Common myeloid progenitor, CD34-positive (primary cell): ENCODE measurements around the gene FAM107B.
A peak's percentile ranks its signal among the peaks of the same experiment; 100 is the strongest.
"Not testable (repeated sequence)": the region's sequence is repeated elsewhere in the genome, so short reads cannot be mapped to it uniquely, and the experiment has no call there.

Source experiments
- CTCF ChIA-PET: fragments of 350-600 bp; sonication (Branson Sonifier 250); formaldehyde crosslinking; loops from one replicate; lab custom pipeline; 2021; ENCODE audit warnings: antibody characterized with exemption; lab: Charles Lee
- POLR2A ChIA-PET: fragments of 350-600 bp; sonication (Branson Sonifier 250); formaldehyde crosslinking; loops from one replicate; lab custom pipeline; 2021; ENCODE audit warnings: antibody characterized with exemption; lab: Charles Lee
- DNase-seq, 3 donors: peaks; one replicate each; pipeline versions ENCODE4 v3.0.0 to v3.0.0-alpha.2; 2013
- H3K27ac ChIP-seq, 2 experiments: 1 replicate in 1 of 2; 2 replicates in 1 of 2; pipeline ENCODE4 v1.7.0; 2013; ENCODE audit warnings: inconsistent platforms in 2 of 2, low read length in 2 of 2, mild to moderate bottlenecking in 2 of 2, low read depth in 1 of 2, moderate library complexity in 1 of 2; ENCODE audit not compliant: severe bottlenecking in 2 of 2, insufficient read depth in 1 of 2, poor library complexity in 1 of 2
- H3K27me3 ChIP-seq, 5 experiments: replicated peaks in 2 of 5; 1 replicate in 3 of 5; 2 replicates in 2 of 5; pipeline versions ENCODE4 v1.6.1 to v1.7.0; 2013; ENCODE audit warnings: low read length in 4 of 5, mild to moderate bottlenecking in 2 of 5, moderate library complexity in 2 of 5, inconsistent platforms in 1 of 5; ENCODE audit not compliant: insufficient read depth in 5 of 5, control insufficient read depth in 4 of 5
- H3K36me3 ChIP-seq, 4 experiments: 1 replicate in 2 of 4; 2 replicates in 2 of 4; pipeline versions ENCODE4 v1.6.1 to v1.7.0; 2013; ENCODE audit warnings: low read length in 3 of 4, control low read depth in 1 of 4, mild to moderate bottlenecking in 1 of 4; ENCODE audit not compliant: control insufficient read depth in 4 of 4, insufficient read depth in 4 of 4
- H3K4me1 ChIP-seq, 4 experiments: 1 replicate in 3 of 4; 2 replicates in 1 of 4; pipeline versions ENCODE4 v1.6.1 to v1.7.1; 2013; ENCODE audit warnings: low read length in 3 of 4, mild to moderate bottlenecking in 3 of 4, control low read depth in 1 of 4, inconsistent platforms in 1 of 4, moderate library complexity in 1 of 4; ENCODE audit not compliant: control insufficient read depth in 4 of 4, insufficient read depth in 4 of 4; ENCODE audit errors: control extremely low read depth in 1 of 4
- H3K4me3 ChIP-seq, 7 experiments: 1 replicate in 4 of 7; 2 replicates in 3 of 7; pipeline versions ENCODE4 v1.5.1 to v1.7.0; 2013; ENCODE audit warnings: mild to moderate bottlenecking in 7 of 7, low read length in 6 of 7, moderate library complexity in 6 of 7, inconsistent platforms in 2 of 7, low read depth in 2 of 7, control low read depth in 1 of 7; ENCODE audit not compliant: insufficient read depth in 4 of 7, control insufficient read depth in 1 of 7; ENCODE audit errors: extremely low read depth in 1 of 7
- H3K9me3 ChIP-seq, 5 experiments: 1 replicate in 4 of 5; 2 replicates in 1 of 5; pipeline versions ENCODE4 v1.6.1 to v1.7.1; 2013; ENCODE audit warnings: low read length in 4 of 5, mild to moderate bottlenecking in 2 of 5, inconsistent platforms in 1 of 5, low read depth in 1 of 5, moderate library complexity in 1 of 5; ENCODE audit not compliant: control insufficient read depth in 4 of 5, insufficient read depth in 2 of 5; ENCODE audit errors: control extremely low read depth in 1 of 5
- WGBS: methylation state at CpG from one replicate; pipeline ENCODE4 v1.1.5; 2013; ENCODE audit not compliant: insufficient coverage; 5-methylcytosine and 5-hydroxymethylcytosine counted together

Gene FAM107B

DNA sequence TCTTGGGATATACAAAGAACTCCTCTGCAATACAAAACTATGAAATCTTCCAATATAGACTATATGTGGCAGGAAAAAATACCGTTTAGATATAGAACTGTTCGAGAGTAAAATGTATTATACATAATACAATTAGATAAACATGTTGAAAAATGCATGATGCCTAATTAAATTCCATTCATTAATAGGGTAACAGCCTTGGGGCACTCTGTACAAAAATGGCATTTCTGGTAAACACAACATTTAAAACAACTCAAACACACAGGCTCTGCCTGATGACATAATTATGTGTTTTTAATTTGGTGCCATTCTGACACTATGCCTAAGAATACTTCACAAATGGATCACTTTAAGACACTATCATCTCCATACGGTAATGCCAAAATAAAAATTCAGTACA is 180.9 kb downstream of the FAM107B start:
- 100% methylated on average over 1 of the region's 3 CpGs for WGBS

GRCh38 chr10:14592566-14592965 is 182.1 kb downstream of the FAM107B start:
- Histone ChIP-seq H3K27me3 (no peaks in the 10 kb centered on the region), H3K36me3 (peaks cover 0 to 17% (median 0%) of the 10 kb centered on the region in 4 experiments), H3K4me3 (no peak overlapping the region), H3K9me3 (no peaks in the 10 kb centered on the region), H3K27ac (no peak overlapping the region), H3K4me1 (peaks cover 6 to 11% (median 11%) of the 10 kb centered on the region in 4 experiments)
- ChIA-PET CTCF (no interaction called here), POLR2A (no interaction called here)
- WGBS, result 99% methylated on average over 5 of the region's 6 CpGs
- DNase-seq, result no peak

More for the DNA sequence above, 180.9 kb downstream of the FAM107B start:
- Histone ChIP-seq H3K9me3 (no peaks in the 10 kb centered on the region), H3K4me3 (no peak overlapping the region), H3K36me3 (peaks cover 0 to 25% (median 1%) of the 10 kb centered on the region in 4 experiments), H3K27me3 (no peaks in the 10 kb centered on the region), H3K4me1 (no peaks in the 10 kb centered on the region), H3K27ac (no peak overlapping the region)
- DNase-seq, result no peak
- POLR2A ChIA-PET, result no interaction called here
- CTCF ChIA-PET, result no interaction called here

DNA sequence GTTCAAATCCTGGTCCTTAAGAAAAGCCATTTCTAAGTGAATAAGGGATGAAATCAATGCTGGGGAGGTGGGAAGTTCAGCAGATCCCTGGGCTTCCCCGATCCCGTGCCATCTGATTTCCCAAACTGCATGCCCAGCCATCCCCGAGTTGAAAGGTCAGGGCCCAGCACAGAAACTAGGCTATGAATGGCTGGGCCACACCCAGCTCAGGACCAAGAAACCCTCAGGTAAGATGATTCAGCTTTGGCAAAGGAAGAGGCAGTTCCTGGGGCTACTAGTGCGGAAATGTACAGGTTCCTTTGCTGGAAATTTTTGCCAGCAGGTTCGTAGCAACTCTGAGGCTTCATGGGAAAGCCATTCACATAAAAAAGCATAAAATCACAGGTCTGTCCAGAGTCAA is 182.7 kb downstream of the FAM107B start:
- Histone ChIP-seq H3K27ac (no peak overlapping the region), H3K27me3 (no peaks in the 10 kb centered on the region), H3K4me1 (peaks cover 8 to 16% (median 15%) of the 10 kb centered on the region in 4 experiments), H3K4me3 (no peak overlapping the region), H3K36me3 (peaks cover 0 to 17% (median 0%) of the 10 kb centered on the region in 4 experiments), H3K9me3 (no peaks in the 10 kb centered on the region)
- CTCF ChIA-PET, result no interaction called here
- WGBS, result 85% methylated on average over 3 of the region's 5 CpGs
- POLR2A ChIA-PET, result no interaction called here
- no peak for DNase-seq

DNA sequence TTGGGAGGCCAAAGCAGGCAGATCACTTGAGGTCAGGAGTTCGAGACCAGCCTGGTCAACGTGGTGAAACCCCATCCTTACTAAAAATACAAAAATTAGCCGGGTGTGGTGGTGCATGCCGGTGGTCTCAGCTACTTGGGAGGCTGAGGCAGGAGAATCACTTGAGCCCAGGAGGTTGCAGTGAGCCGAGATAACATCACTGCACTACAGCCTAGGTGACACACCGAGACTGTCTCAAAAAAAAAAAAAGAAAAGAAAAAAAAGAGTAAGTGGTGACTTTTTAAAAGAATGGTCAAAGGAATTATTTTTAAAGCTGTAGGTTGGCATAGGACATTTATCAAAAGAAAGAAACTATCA is 185.8 kb downstream of the FAM107B start:
- 100% methylated on average over 3 of the region's 6 CpGs for WGBS
- H3K9me3 ChIP-seq, H3K27ac ChIP-seq, POLR2A ChIA-PET, H3K4me3 ChIP-seq, CTCF ChIA-PET, H3K27me3 ChIP-seq, DNase-seq: not testable (repeated sequence)
- H3K4me1 ChIP-seq, result peaks cover 8 to 27% (median 19%) of the 10 kb centered on the region in 4 experiments
- peaks cover 0 to 10% (median 0%) of the 10 kb centered on the region in 4 experiments for H3K36me3 ChIP-seq

DNA sequence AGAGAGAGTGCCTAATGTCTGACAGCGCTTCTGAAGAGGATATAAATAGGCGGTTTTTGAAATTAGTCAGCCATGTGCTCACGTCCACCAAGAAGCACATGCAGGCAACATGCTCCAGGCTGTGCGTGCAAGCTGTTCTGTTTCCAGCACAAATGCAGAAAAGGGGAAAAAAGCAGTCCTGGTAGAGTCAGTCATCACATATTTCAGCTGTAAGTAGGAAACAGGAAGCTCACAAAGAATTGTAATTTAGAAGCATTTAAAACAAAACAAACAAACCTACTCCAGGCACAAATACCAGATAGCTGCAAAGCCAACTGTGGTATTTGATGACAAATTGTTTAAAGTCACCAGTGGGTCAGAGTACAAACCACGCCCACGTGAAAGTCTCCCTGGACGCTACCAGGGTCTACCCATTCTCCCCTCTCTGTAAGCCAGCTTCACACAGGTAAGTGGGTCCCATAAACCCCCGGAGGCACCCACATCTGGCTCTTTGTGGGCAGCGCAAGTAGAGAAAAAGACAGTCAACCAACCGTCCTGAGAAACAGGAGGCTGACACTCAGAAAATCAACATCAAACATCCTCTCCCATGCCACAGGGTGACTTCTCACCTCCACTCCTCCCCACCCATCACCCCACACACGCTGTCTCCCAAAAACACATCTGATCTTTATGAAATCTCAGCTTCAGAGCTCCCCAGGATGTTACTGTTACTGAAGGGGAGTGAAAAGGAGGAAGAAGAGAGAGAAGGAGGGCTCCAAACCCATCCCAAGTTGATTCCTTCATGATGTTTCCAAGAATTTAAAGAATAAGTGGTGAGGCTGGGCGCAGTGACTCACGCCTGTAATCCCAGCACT is 186.4 kb downstream of the FAM107B start:
- ChIA-PET POLR2A (no interaction called here), CTCF (no interaction called here)
- Histone ChIP-seq H3K4me1 (peaks cover 8 to 30% (median 19%) of the 10 kb centered on the region in 4 experiments), H3K27ac (no peak overlapping the region), H3K36me3 (peaks cover 0 to 10% (median 0%) of the 10 kb centered on the region in 4 experiments), H3K4me3 (no peak overlapping the region), H3K9me3 (no peaks in the 10 kb centered on the region), H3K27me3 (no peaks in the 10 kb centered on the region)
- DNase-seq, result peak in 2 of 3 donors; percentile 36 to 51
- WGBS, result 75% methylated on average over 9 of the region's 13 CpGs

DNA sequence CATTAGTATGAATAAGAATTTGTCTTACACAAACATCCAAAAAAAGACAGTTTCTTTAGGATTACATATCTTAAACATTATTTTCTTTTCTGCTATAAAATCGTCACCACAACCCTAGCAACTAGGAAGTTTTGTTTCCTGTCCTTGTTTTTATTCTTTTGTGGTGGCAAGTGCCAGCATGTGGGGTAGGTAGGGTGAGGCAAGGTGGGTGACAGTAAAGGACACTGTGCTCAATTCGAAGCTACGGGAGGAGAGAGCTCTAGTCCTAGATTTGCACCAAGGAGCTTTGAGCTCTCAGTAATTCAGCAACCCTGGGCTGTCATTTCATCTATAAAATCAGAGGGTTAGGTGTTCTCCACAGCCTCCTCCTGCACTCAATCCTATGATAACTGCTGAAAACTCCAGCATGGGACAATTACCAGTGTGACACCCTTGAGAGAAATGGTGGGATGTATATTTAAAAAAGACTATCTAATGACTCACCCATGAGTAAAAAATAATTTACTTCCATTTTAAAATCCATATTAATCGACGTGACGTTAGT is 187.1 kb downstream of the FAM107B start:
- POLR2A ChIA-PET, result no interaction called here

GRCh38 chr10:14586901-14587300 is 187.8 kb downstream of the FAM107B start:
- H3K4me3 ChIP-seq, result no peak overlapping the region
- ChIA-PET POLR2A (no interaction called here), CTCF (no interaction called here)
- no peak for DNase-seq
- WGBS, result 100% methylated on average over 2 of the region's 6 CpGs
- peaks cover 8 to 30% (median 19%) of the 10 kb centered on the region in 4 experiments for H3K4me1 ChIP-seq
- H3K27me3 ChIP-seq, result no peaks in the 10 kb centered on the region
- H3K27ac ChIP-seq, result no peak overlapping the region
- peaks cover 0 to 5% (median 0%) of the 10 kb centered on the region in 4 experiments for H3K36me3 ChIP-seq
- no peaks in the 10 kb centered on the region for H3K9me3 ChIP-seq

More for the DNA sequence above, 187.1 kb downstream of the FAM107B start:
- peak overlapping the region in 1 of 7 experiments; percentile 25 for H3K4me3 ChIP-seq
- WGBS, result 49% methylated on average over 4 of the region's 6 CpGs
- peaks cover 8 to 30% (median 19%) of the 10 kb centered on the region in 4 experiments for H3K4me1 ChIP-seq
- no peaks in the 10 kb centered on the region for H3K27me3 ChIP-seq
- DNase-seq, result peak in 2 of 3 donors; percentile 34 to 49
- peaks cover 0 to 8% (median 0%) of the 10 kb centered on the region in 4 experiments for H3K36me3 ChIP-seq
- H3K27ac ChIP-seq, result no peak overlapping the region
- CTCF ChIA-PET, result no interaction called here
- no peaks in the 10 kb centered on the region for H3K9me3 ChIP-seq
